MCF 10A (cell line): ENCODE data around the gene RAB11FIP5. TPM values are rescaled to one million over a fixed set of nuclear protein-coding genes. Genes with fewer than 3 reads are reported as not detected.

ENCODE experiments used
- BruUV-seq: library from RNA; stranded (reverse); fragments of 400-500 nt; replicated peaks from 2 replicates; lab custom pipeline; 2021; lab: Mats Ljungman, UMichigan
- CTCF ChIA-PET: fragments of 300-600 bp; sonication (Branson Sonifier 250); formaldehyde crosslinking; extraction: SDS; loops from one replicate; lab custom pipeline; 2021; ENCODE audit warnings: antibody characterized with exemption, inconsistent platforms; lab: Yijun Ruan, JAX
- POLR2A ChIA-PET: fragments of 300-600, 350-650 bp; sonication (Branson Sonifier 250); formaldehyde crosslinking; extraction: SDS; loops from one replicate; lab custom pipeline; 2020; ENCODE audit warnings: antibody characterized with exemption, inconsistent platforms; lab: Yijun Ruan, JAX
- DNase-seq: peaks from one replicate; pipeline ENCODE4 v3.0.0-alpha.2; 2018; ENCODE audit not compliant: unreplicated experiment
- H3K27ac Mint-ChIP-seq: one replicate; pipeline ENCODE4 v1.8.0; 2022; ENCODE audit warnings: mild to moderate bottlenecking, low read depth, mixed read lengths; ENCODE audit not compliant: unreplicated experiment
- H3K27me3 Mint-ChIP-seq: one replicate; pipeline ENCODE4 v1.8.0; 2022; ENCODE audit warnings: mixed read lengths; ENCODE audit not compliant: insufficient read depth, unreplicated experiment
- H3K36me3 Mint-ChIP-seq: one replicate; pipeline ENCODE4 v1.8.0; 2022; ENCODE audit warnings: mild to moderate bottlenecking, moderate library complexity, mixed read lengths; ENCODE audit not compliant: insufficient read depth, unreplicated experiment
- H3K4me1 Mint-ChIP-seq: one replicate; pipeline ENCODE4 v1.8.0; 2022; ENCODE audit warnings: mixed read lengths; ENCODE audit not compliant: insufficient read depth, unreplicated experiment
- H3K4me3 Mint-ChIP-seq: one replicate; pipeline ENCODE4 v1.8.0; 2022; ENCODE audit warnings: mild to moderate bottlenecking, moderate library complexity, mixed read lengths; ENCODE audit not compliant: unreplicated experiment
- H3K9me3 Mint-ChIP-seq: one replicate; pipeline ENCODE4 v1.8.0; 2022; ENCODE audit warnings: mixed read lengths; ENCODE audit not compliant: unreplicated experiment
- intact Hi-C: fragments of 100-400 bp; cut with micrococcal nuclease; formaldehyde crosslinking; loops from 2 replicates; pipeline ENCODE4 v1.14.1; 2022
- total RNA-seq: library from RNA; stranded (reverse); gene quantifications from 2 replicates; pipeline ENCODE4 v1.2.3, GENCODE V29; 2022
- TF ChIP-seq, protein P1 (sequence below): fragments of 200-600 bp; IDR thresholded peaks from one replicate; pipeline ENCODE4 v1.8.0; 2022; ENCODE audit warnings: antibody characterized with exemption, mild to moderate bottlenecking; ENCODE audit not compliant: unreplicated experiment

Gene RAB11FIP5
- total RNA-seq, 1 experiment from 2014 or later: 36.9 TPM

DNA sequence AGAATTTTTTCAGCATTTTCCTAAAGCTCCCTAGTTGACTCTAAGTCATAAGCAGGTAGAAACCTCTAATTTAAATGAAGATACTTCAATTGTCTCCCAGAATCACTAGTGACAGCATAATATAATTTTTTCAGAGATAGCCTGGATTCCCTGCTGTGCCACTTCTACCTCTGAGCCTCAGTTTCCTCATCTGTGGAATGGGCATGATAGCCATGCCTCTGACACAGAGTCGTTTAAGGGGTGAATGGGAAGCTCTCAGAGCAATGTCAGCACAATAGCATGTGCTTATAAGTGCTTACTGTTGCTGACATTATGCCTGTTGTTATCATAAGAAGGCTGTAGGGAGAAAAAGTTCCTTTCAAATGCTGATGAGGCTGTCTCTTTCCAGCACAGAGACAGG is 89.3 kb downstream of the RAB11FIP5 start:
- no peak for DNase-seq
- Mint-ChIP-seq H3K36me3 (peaks cover 17% of the 10 kb centered on the region), H3K27ac (no peak overlapping the region), H3K27me3 (no peaks in the 10 kb centered on the region), H3K9me3 (no peaks in the 10 kb centered on the region), H3K4me3 (no peak overlapping the region), H3K4me1 (no peaks in the 10 kb centered on the region)
- BruUV-seq: no TSS peak
- ChIA-PET CTCF (interaction anchor here (0.7 to 1.1 kb wide), 2 partner anchors 63 to 140 kb away, joined by 4 to 5 read pairs; no protein-coding TSS in a partner anchor), POLR2A (no interaction called here)
- intact Hi-C loops: no loop called here
- TF ChIP-seq, protein P1, sequence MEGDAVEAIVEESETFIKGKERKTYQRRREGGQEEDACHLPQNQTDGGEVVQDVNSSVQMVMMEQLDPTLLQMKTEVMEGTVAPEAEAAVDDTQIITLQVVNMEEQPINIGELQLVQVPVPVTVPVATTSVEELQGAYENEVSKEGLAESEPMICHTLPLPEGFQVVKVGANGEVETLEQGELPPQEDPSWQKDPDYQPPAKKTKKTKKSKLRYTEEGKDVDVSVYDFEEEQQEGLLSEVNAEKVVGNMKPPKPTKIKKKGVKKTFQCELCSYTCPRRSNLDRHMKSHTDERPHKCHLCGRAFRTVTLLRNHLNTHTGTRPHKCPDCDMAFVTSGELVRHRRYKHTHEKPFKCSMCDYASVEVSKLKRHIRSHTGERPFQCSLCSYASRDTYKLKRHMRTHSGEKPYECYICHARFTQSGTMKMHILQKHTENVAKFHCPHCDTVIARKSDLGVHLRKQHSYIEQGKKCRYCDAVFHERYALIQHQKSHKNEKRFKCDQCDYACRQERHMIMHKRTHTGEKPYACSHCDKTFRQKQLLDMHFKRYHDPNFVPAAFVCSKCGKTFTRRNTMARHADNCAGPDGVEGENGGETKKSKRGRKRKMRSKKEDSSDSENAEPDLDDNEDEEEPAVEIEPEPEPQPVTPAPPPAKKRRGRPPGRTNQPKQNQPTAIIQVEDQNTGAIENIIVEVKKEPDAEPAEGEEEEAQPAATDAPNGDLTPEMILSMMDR: no peak

Other genes starting within 250 kb of the RAB11FIP5 start
- gene SPR, start 225.5 kb downstream of the RAB11FIP5 start, total RNA-seq: 12.9 and 18.1 TPM in 2 replicates
- not detected in 2 replicates for gene EMX1, start 195.4 kb downstream of the RAB11FIP5 start, total RNA-seq
- gene SFXN5, start 41.2 kb downstream of the RAB11FIP5 start, total RNA-seq: 6.0 and 8.0 TPM in 2 replicates
- gene NOTO, start 89.6 kb upstream of the RAB11FIP5 start, total RNA-seq: not detected in 2 replicates
- 26.5 and 34.4 TPM in 2 replicates for gene SMYD5, start 101.3 kb upstream of the RAB11FIP5 start, total RNA-seq
- 9.5 and 13.5 TPM in 2 replicates for gene PRADC1, start 120.3 kb upstream of the RAB11FIP5 start, total RNA-seq
- 468 and 495 TPM in 2 replicates for gene CCT7, start 121.4 kb upstream of the RAB11FIP5 start, total RNA-seq
- 3.7 and 4.4 TPM in 2 replicates for gene FBXO41, start 171.5 kb upstream of the RAB11FIP5 start, total RNA-seq
- 0.22 and 0.37 TPM in 2 replicates for gene EGR4, start 180.6 kb upstream of the RAB11FIP5 start, total RNA-seq